Measurements from ENCODE around the gene BORCS6. TPM values are rescaled to one million over a fixed set of nuclear protein-coding genes. Genes with fewer than 3 reads are reported as not detected.

BORCS6 gene
- total and polyA plus RNA-seq, 2 experiments from 2014 or later: 1.8 to 7.1 TPM

GRCh38 chr17:8224891-8225812, 35.2 kb upstream of the BORCS6 start (continued):
- TF ChIP-seq, protein P1, sequence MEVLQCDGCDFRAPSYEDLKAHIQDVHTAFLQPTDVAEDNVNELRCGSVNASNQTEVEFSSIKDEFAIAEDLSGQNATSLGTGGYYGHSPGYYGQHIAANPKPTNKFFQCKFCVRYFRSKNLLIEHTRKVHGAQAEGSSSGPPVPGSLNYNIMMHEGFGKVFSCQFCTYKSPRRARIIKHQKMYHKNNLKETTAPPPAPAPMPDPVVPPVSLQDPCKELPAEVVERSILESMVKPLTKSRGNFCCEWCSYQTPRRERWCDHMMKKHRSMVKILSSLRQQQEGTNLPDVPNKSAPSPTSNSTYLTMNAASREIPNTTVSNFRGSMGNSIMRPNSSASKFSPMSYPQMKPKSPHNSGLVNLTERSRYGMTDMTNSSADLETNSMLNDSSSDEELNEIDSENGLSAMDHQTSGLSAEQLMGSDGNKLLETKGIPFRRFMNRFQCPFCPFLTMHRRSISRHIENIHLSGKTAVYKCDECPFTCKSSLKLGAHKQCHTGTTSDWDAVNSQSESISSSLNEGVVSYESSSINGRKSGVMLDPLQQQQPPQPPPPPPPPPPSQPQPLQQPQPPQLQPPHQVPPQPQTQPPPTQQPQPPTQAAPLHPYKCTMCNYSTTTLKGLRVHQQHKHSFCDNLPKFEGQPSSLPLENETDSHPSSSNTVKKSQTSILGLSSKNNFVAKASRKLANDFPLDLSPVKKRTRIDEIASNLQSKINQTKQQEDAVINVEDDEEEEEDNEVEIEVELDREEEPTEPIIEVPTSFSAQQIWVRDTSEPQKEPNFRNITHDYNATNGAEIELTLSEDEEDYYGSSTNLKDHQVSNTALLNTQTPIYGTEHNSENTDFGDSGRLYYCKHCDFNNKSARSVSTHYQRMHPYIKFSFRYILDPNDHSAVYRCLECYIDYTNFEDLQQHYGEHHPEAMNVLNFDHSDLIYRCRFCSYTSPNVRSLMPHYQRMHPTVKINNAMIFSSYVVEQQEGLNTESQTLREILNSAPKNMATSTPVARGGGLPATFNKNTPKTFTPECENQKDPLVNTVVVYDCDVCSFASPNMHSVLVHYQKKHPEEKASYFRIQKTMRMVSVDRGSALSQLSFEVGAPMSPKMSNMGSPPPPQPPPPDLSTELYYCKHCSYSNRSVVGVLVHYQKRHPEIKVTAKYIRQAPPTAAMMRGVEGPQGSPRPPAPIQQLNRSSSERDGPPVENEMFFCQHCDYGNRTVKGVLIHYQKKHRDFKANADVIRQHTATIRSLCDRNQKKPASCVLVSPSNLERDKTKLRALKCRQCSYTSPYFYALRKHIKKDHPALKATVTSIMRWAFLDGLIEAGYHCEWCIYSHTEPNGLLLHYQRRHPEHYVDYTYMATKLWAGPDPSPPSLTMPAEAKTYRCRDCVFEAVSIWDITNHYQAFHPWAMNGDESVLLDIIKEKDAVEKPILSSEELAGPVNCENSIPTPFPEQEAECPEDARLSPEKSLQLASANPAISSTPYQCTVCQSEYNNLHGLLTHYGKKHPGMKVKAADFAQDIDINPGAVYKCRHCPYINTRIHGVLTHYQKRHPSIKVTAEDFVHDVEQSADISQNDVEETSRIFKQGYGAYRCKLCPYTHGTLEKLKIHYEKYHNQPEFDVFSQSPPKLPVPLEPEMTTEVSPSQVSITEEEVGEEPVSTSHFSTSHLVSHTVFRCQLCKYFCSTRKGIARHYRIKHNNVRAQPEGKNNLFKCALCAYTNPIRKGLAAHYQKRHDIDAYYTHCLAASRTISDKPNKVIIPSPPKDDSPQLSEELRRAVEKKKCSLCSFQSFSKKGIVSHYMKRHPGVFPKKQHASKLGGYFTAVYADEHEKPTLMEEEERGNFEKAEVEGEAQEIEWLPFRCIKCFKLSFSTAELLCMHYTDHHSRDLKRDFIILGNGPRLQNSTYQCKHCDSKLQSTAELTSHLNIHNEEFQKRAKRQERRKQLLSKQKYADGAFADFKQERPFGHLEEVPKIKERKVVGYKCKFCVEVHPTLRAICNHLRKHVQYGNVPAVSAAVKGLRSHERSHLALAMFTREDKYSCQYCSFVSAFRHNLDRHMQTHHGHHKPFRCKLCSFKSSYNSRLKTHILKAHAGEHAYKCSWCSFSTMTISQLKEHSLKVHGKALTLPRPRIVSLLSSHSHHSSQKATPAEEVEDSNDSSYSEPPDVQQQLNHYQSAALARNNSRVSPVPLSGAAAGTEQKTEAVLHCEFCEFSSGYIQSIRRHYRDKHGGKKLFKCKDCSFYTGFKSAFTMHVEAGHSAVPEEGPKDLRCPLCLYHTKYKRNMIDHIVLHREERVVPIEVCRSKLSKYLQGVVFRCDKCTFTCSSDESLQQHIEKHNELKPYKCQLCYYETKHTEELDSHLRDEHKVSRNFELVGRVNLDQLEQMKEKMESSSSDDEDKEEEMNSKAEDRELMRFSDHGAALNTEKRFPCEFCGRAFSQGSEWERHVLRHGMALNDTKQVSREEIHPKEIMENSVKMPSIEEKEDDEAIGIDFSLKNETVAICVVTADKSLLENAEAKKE (CRISPR knock-in tag; IDR thresholded peaks at IDR 0.05): no peak
- TF ChIP-seq NANOG (IDR thresholded peaks at IDR 0.05; ENCODE audit: borderline replicate concordance) (no peak), JUNB (IDR thresholded peaks at IDR 0.05; ENCODE audit: unreplicated experiment) (no peak), REST (IDR thresholded peaks at IDR 0.05; ENCODE audit: unreplicated experiment) (no peak), EZH2 (IDR thresholded peaks at IDR 0.05; ENCODE audit: low read depth, unreplicated experiment) (no peak)

All from GM23338 (cell line).